ENCODE measurements around the gene ULK1.

DNA sequence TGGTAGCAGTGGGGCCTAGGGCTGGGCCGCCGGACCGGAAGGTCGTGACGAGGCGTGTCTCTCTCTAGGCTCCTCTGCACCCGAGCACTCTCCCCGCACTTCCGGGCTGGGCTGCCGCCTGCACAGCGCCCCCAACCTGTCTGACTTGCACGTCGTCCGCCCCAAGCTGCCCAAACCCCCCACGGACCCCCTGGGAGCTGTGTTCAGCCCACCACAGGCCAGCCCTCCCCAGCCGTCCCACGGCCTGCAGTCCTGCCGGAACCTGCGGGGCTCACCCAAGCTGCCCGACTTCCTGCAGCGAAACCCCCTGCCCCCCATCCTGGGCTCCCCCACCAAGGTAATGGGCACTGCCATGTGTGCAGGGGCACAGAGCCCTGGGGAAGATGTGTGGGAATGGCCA, 21.4 kb downstream of the ULK1 start:
- TF ChIP-seq CREM (CRISPR knock-in tag; IDR thresholded peaks at IDR 0.05) (no peak), RORB (CRISPR knock-in tag; IDR thresholded peaks at IDR 0.05) (no peak), FOXJ3 (CRISPR knock-in tag; IDR thresholded peaks at IDR 0.05; ENCODE audit: borderline replicate concordance) (no peak), IRF2 (CRISPR knock-in tag; IDR thresholded peaks at IDR 0.05; ENCODE audit: borderline replicate concordance, low read depth) (no peak), JUN (CRISPR knock-in tag; IDR thresholded peaks at IDR 0.05) (no peak), SMAD3 (CRISPR knock-in tag; IDR thresholded peaks at IDR 0.05; ENCODE audit: borderline replicate concordance) (no peak)
- TF ChIP-seq, protein P1, sequence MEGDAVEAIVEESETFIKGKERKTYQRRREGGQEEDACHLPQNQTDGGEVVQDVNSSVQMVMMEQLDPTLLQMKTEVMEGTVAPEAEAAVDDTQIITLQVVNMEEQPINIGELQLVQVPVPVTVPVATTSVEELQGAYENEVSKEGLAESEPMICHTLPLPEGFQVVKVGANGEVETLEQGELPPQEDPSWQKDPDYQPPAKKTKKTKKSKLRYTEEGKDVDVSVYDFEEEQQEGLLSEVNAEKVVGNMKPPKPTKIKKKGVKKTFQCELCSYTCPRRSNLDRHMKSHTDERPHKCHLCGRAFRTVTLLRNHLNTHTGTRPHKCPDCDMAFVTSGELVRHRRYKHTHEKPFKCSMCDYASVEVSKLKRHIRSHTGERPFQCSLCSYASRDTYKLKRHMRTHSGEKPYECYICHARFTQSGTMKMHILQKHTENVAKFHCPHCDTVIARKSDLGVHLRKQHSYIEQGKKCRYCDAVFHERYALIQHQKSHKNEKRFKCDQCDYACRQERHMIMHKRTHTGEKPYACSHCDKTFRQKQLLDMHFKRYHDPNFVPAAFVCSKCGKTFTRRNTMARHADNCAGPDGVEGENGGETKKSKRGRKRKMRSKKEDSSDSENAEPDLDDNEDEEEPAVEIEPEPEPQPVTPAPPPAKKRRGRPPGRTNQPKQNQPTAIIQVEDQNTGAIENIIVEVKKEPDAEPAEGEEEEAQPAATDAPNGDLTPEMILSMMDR (IDR thresholded peaks at IDR 0.05), result no peak
- TF ChIP-seq, protein P2, sequence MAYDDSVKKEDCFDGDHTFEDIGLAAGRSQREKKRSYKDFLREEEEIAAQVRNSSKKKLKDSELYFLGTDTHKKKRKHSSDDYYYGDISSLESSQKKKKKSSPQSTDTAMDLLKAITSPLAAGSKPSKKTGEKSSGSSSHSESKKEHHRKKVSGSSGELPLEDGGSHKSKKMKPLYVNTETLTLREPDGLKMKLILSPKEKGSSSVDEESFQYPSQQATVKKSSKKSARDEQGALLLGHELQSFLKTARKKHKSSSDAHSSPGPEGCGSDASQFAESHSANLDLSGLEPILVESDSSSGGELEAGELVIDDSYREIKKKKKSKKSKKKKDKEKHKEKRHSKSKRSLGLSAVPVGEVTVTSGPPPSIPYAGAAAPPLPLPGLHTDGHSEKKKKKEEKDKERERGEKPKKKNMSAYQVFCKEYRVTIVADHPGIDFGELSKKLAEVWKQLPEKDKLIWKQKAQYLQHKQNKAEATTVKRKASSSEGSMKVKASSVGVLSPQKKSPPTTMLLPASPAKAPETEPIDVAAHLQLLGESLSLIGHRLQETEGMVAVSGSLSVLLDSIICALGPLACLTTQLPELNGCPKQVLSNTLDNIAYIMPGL (CRISPR knock-in tag; IDR thresholded peaks at IDR 0.05), result no peak
- TF ChIP-seq, protein P3, sequence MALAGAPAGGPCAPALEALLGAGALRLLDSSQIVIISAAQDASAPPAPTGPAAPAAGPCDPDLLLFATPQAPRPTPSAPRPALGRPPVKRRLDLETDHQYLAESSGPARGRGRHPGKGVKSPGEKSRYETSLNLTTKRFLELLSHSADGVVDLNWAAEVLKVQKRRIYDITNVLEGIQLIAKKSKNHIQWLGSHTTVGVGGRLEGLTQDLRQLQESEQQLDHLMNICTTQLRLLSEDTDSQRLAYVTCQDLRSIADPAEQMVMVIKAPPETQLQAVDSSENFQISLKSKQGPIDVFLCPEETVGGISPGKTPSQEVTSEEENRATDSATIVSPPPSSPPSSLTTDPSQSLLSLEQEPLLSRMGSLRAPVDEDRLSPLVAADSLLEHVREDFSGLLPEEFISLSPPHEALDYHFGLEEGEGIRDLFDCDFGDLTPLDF (CRISPR knock-in tag; IDR thresholded peaks at IDR 0.05), result no peak
